Rectal smooth muscle tissue (tissue), 1 donor: ENCODE measurements around the gene TRERF1.
A peak's percentile ranks its signal among the peaks of the same experiment; 100 is the strongest.

Experiments
- H3K27ac ChIP-seq: one replicate; pipeline ENCODE4 v1.7.0; 2013; ENCODE audit warnings: low read depth, low read length, inconsistent platforms
- H3K27me3 ChIP-seq: one replicate; pipeline ENCODE4 v1.7.0; 2013; ENCODE audit warnings: low read length; ENCODE audit not compliant: control insufficient read depth, insufficient read depth
- H3K36me3 ChIP-seq: one replicate; pipeline ENCODE4 v1.7.0; 2013; ENCODE audit warnings: low read length; ENCODE audit not compliant: control insufficient read depth, insufficient read depth
- H3K4me1 ChIP-seq: one replicate; pipeline ENCODE4 v1.7.0; 2013; ENCODE audit warnings: low read length; ENCODE audit not compliant: control insufficient read depth, insufficient read depth
- H3K4me3 ChIP-seq: one replicate; pipeline ENCODE4 v1.7.0; 2013; ENCODE audit warnings: low read length
- H3K9ac ChIP-seq: one replicate; pipeline ENCODE4 v1.7.0; 2013; ENCODE audit warnings: low read length

The TRERF1 gene

GRCh38 chr6:42271834-42272805 lies 179.6 kb downstream of the TRERF1 start:
- Histone ChIP-seq H3K27me3 (no peaks in the 10 kb centered on the region), H3K27ac (no peak overlapping the region), H3K4me1 (peaks cover 4% of the 10 kb centered on the region), H3K9ac (no peak overlapping the region), H3K36me3 (no peaks in the 10 kb centered on the region), H3K4me3 (no peak overlapping the region)

DNA sequence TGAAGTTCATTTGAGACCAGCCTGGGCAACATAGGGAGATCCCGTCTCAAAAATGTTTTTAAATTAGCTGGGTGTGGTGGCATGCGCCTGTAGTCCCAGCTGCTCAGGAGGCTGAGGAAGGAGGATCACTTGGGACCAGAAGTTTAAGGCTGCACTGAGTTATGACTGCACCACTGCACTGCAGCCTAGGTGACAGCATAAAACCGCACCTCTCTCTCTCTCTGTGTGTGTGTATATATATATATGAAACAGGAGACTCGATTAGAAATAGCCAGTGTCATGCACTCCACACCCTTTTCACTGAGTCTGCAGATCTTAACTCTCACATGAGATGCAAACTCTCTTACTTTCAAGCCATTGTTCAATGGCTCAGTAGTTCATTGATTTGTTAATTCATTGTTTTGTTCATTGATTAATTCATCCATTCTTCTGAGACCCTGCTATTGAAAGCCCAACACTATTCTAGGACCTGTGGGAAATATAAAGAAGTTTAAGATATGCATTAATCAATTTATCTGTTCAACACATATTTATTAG lies 181.7 kb downstream of the TRERF1 start:
- H3K27ac ChIP-seq, result no peak overlapping the region
- no peak overlapping the region for H3K4me3 ChIP-seq
- peaks cover 4% of the 10 kb centered on the region for H3K4me1 ChIP-seq
- H3K27me3 ChIP-seq, result no peaks in the 10 kb centered on the region
- H3K9ac ChIP-seq, result no peak overlapping the region
- no peaks in the 10 kb centered on the region for H3K36me3 ChIP-seq

- H3K4me3 ChIP-seq, result no peak overlapping the region
- H3K36me3 ChIP-seq, result no peaks in the 10 kb centered on the region
- no peak overlapping the region for H3K9ac ChIP-seq
- H3K27me3 ChIP-seq, result no peaks in the 10 kb centered on the region
- no peak overlapping the region for H3K27ac ChIP-seq
- H3K4me1 ChIP-seq, result peaks cover 4% of the 10 kb centered on the region
Measured at GRCh38 chr6:42269553-42269952, 182.2 kb downstream of the TRERF1 start.

DNA sequence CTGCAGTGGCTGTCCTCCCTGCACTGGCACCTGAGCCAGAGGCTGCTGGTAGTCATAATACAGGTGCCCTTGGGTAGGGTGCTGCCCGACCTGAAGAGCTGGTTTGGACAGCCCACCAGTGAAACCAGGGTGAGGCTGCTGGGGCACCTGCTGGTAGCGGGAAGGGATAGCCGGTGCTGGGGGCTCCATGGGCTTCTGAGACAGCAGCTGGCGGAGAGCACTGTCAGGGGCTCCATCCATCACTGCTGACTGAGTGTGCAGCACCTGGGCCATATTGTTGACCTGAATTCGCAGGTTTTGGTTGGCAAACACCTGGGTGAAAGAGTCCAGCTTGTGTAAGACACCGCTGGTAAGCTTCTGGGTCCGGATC lies 182.9 kb downstream of the TRERF1 start:
- Histone ChIP-seq H3K36me3 (no peaks in the 10 kb centered on the region), H3K9ac (no peak overlapping the region), H3K4me3 (no peak overlapping the region), H3K27ac (no peak overlapping the region), H3K27me3 (no peaks in the 10 kb centered on the region), H3K4me1 (peaks cover 4% of the 10 kb centered on the region)

- Histone ChIP-seq H3K4me1 (peaks cover 4% of the 10 kb centered on the region), H3K9ac (no peak overlapping the region), H3K27me3 (no peaks in the 10 kb centered on the region), H3K27ac (no peak overlapping the region), H3K36me3 (no peaks in the 10 kb centered on the region), H3K4me3 (no peak overlapping the region)
Measured at GRCh38 chr6:42268016-42268834, 183.5 kb downstream of the TRERF1 start.

GRCh38 chr6:42266538-42266937 lies 185.2 kb downstream of the TRERF1 start:
- Histone ChIP-seq H3K9ac (no peak overlapping the region), H3K4me3 (no peak overlapping the region), H3K36me3 (peaks cover 2% of the 10 kb centered on the region), H3K27ac (no peak overlapping the region), H3K27me3 (no peaks in the 10 kb centered on the region), H3K4me1 (no peaks in the 10 kb centered on the region)

- no peaks in the 10 kb centered on the region for H3K27me3 ChIP-seq
- peaks cover 4% of the 10 kb centered on the region for H3K4me1 ChIP-seq
- H3K36me3 ChIP-seq, result peaks cover 2% of the 10 kb centered on the region
- no peak overlapping the region for H3K27ac ChIP-seq
- no peak overlapping the region for H3K9ac ChIP-seq
- no peak overlapping the region for H3K4me3 ChIP-seq
Measured at GRCh38 chr6:42264852-42265390, 186.8 kb downstream of the TRERF1 start.

GRCh38 chr6:42264162-42264851 lies 187.4 kb downstream of the TRERF1 start:
- Histone ChIP-seq H3K36me3 (peaks cover 2% of the 10 kb centered on the region), H3K27ac (no peak overlapping the region), H3K4me3 (no peak overlapping the region), H3K4me1 (peaks cover 4% of the 10 kb centered on the region), H3K27me3 (no peaks in the 10 kb centered on the region), H3K9ac (no peak overlapping the region)

GRCh38 chr6:42263165-42263728 lies 188.5 kb downstream of the TRERF1 start:
- Histone ChIP-seq H3K27ac (no peak overlapping the region), H3K4me3 (no peak overlapping the region)

DNA sequence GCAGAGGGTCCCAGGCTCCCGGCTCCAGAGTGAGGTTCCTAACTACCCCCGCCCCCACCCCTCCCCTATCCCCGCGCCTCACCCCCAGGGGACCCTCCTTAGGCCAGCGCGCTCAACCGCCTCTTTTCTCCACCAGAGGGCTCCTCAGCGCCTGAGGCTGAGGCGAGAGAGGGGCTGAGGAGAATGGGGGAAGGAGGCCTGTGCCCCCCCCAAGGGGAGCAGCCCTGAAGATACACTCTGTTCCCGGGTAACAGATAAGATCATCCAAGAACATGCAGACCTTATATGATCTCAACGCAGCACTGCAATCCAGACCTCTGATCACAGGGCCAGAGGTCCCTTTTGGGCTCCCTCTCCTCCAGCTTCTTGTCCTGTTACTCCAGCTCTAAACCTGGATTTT lies 190.8 kb downstream of the TRERF1 start:
- no peak overlapping the region for H3K9ac ChIP-seq
- H3K4me1 ChIP-seq, result peaks cover 4% of the 10 kb centered on the region
- H3K36me3 ChIP-seq, result peaks cover 2% of the 10 kb centered on the region
- no peak overlapping the region for H3K4me3 ChIP-seq
- no peaks in the 10 kb centered on the region for H3K27me3 ChIP-seq
- no peak overlapping the region for H3K27ac ChIP-seq

More at GRCh38 chr6:42263165-42263728, 188.5 kb downstream of the TRERF1 start:
- H3K4me1 ChIP-seq, result peaks cover 4% of the 10 kb centered on the region
- H3K36me3 ChIP-seq, result peaks cover 2% of the 10 kb centered on the region
- H3K27me3 ChIP-seq, result no peaks in the 10 kb centered on the region
- no peak overlapping the region for H3K9ac ChIP-seq

GRCh38 chr6:42260396-42260888 lies 191.3 kb downstream of the TRERF1 start:
- Histone ChIP-seq H3K9ac (no peak overlapping the region), H3K27ac (peak overlapping the region; percentile 32), H3K4me1 (peaks cover 4% of the 10 kb centered on the region), H3K4me3 (peak overlapping the region; percentile 32), H3K27me3 (no peaks in the 10 kb centered on the region), H3K36me3 (peaks cover 2% of the 10 kb centered on the region)
